ENCODE measurements around the gene FOXE3. TPM values are rescaled to one million over a fixed set of nuclear protein-coding genes. Genes with fewer than 3 reads are reported as not detected.

The FOXE3 gene
- total and polyA plus RNA-seq, 2 of the 8 experiments (the other 6 are each of a cell fraction or from before 2014, with no cell fraction given): 0.18 TPM; not detected in 1

DNA sequence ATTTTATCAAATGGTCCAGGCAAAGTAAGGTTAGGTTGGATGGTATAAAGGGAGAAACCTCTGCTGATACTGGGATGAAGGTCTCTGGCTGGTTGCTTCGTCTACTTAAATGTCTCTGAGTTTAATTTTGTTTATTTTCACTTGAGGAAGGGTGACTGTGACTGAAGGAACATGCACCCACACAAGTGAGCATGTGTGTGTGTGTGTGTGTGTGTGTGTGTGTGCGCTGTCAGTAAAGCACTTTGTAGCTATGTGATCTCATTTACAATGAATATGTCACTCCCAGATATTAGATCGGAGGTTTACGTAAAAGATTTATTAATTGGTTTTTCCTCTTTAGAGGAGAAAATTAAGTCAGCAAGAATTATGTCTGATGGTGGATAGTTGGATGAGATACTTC, 26.1 kb downstream of the FOXE3 start:
- Histone ChIP-seq H3K79me2 (ENCODE audit: control insufficient read depth in 1 of 2, insufficient read depth in 2 of 2, low read length in 2 of 2) (no peaks in the 10 kb centered on the region), H3K4me2 (ENCODE audit: insufficient read depth in 1 of 2, low read depth in 2 of 2, low read length in 2 of 2) (no peak overlapping the region), H2AK5ac (ENCODE audit: low read depth, low read length) (no peak overlapping the region), H4K8ac (ENCODE audit: extremely low read depth, insufficient read depth, low read length) (no peak overlapping the region), H3K36me3 (ENCODE audit: control insufficient read depth in 2 of 4, insufficient read depth in 4 of 4, low read length in 3 of 4) (peaks cover 0 to 10% (median 0%) of the 10 kb centered on the region in 4 experiments; a peak in 1 of 8 replicates), H3K4me1 (replicated peaks in 1 of 4; ENCODE audit: control insufficient read depth in 3 of 4, insufficient read depth in 4 of 4, low read length in 3 of 4) (peaks cover 10 to 33% (median 21%) of the 10 kb centered on the region in 4 experiments), H2BK120ac (replicated peaks; ENCODE audit: low read depth, low read length) (no peak overlapping the region), H3K9ac (replicated peaks in 1 of 4; ENCODE audit: extremely low read depth in 1 of 4, low read depth in 3 of 4, low read length in 3 of 4) (no peak overlapping the region), H3K79me1 (ENCODE audit: low read depth, low read length) (no peaks in the 10 kb centered on the region), H4K91ac (replicated peaks; ENCODE audit: insufficient read length, low read length) (no peak overlapping the region), H3K4me3 (ENCODE audit: extremely low read depth in 1 of 4, insufficient read depth in 2 of 4, low read depth in 3 of 4, low read length in 4 of 4) (no peak overlapping the region), H3K18ac (ENCODE audit: extremely low read depth, low read length) (no peak overlapping the region), H3K4ac (replicated peaks; ENCODE audit: insufficient read length, low read depth, low read length) (no peak overlapping the region), H2BK15ac (ENCODE audit: low read length) (no peak overlapping the region), H2BK12ac (ENCODE audit: low read depth, low read length) (no peak overlapping the region), H2AFZ (ENCODE audit: low read length) (no peak overlapping the region), H3K27me3 (replicated peaks in 1 of 4; ENCODE audit: control insufficient read depth in 3 of 4, extremely low read depth in 1 of 4, insufficient read depth in 3 of 4, low read length in 3 of 4) (peaks cover 93 to 99% (median 97%) of the 10 kb centered on the region in 4 experiments), H2BK20ac (ENCODE audit: low read length) (0 out of 2 replicates have a peak overlapping the region, but pooled peaks have one; percentile 32), H3K27ac (ENCODE audit: low read depth, low read length) (no peak overlapping the region), H3K56ac (replicated peaks; ENCODE audit: insufficient read length, low read depth, low read length) (no peak overlapping the region), H4K20me1 (replicated peaks in 1 of 2; ENCODE audit: control insufficient read depth in 1 of 2, insufficient read depth in 2 of 2, low read length in 2 of 2) (peaks cover 14 to 23% of the 10 kb centered on the region in 2 experiments), H3K23ac (ENCODE audit: insufficient read length) (no peak overlapping the region), H4K5ac (ENCODE audit: insufficient read length, low read depth, low read length) (no peak overlapping the region), H3K14ac (ENCODE audit: insufficient read length) (no peak overlapping the region), H2BK5ac (ENCODE audit: low read depth, low read length) (no peak overlapping the region), H3K23me2 (ENCODE audit: low read depth, low read length) (peaks cover 12% of the 10 kb centered on the region; the same call in 1 of the 2 replicates), H3K9me3 (ENCODE audit: insufficient read depth in 2 of 2, low read depth in 1 of 2, low read length in 1 of 2) (no peaks in the 10 kb centered on the region; a peak in 1 of 4 replicates)
- ChIA-PET POLR2A (ENCODE audit: partially characterized antibody) (no interaction called here), CTCF (ENCODE audit: partially characterized antibody) (interaction anchor here (0.7 to 3.5 kb wide), 12 partner anchors 7 to 269 kb away, joined by 3 to 40 read pairs (median 4); no protein-coding TSS in a partner anchor)
- DNase-seq (ENCODE audit: low read depth in 1 of 2, low spot score in 2 of 2): no peak
- WGBS, 2 experiments (ENCODE audit: extremely low coverage in 1 of 2, insufficient coverage in 1 of 2, insufficient read length in 1 of 2, insufficient replicate concordance in 2 of 2, low coverage in 1 of 2, low lambda C conversion rate in 2 of 2, missing lambda C conversion rate in 1 of 2): 52% methylated on average over 4 of the region's 4 CpGs; no CpG with 5 or more reads in 1 of the 2 experiments
- TF ChIP-seq EGR1 (IDR thresholded peaks at IDR 0.05; ENCODE audit: borderline replicate concordance, low read depth, low read length) (no peak), POU5F1 (IDR thresholded peaks at IDR 0.05; ENCODE audit: low read depth, low read length) (no peak), CBX8 (IDR thresholded peaks at IDR 0.05; ENCODE audit: borderline replicate concordance, low read depth, low read length) (peak; percentile 9; the same call in 1 of the 2 replicates)
- no peak for FAIRE-seq

Data from H1 (cell line).